ENCODE results near the gene TSC22D3. TPM values are rescaled to one million over a fixed set of nuclear protein-coding genes. Genes with fewer than 3 reads are reported as not detected.
"Not testable (repeated sequence)": the region's sequence is repeated elsewhere in the genome, so short reads cannot be mapped to it uniquely, and the experiment has no call there.

Gene TSC22D3
- total and polyA plus RNA-seq, 2 experiments from 2014 or later = 35.9 to 49.0 TPM

DNA sequence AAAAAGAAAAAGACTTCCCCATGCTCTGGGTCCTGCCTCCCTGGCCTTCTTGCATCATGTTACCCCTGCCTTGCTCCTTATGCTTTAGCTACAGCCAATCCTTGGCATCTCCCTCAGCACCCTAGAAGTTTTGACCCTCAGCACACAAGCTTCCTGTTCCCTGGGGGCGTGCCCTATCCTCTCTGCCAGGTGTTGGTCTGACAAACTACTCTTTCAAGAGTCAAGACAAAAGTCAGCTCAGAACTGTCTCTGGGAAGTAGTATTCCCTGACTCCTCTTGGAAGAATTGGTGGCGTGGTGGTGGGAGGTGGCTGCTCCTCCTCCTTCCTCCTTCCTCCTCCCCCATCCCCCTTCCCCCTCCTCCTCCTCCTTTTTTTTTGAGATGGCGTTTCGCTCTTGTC, 106.3 kb downstream of the TSC22D3 start:
- Histone ChIP-seq H3K36me3 (ENCODE audit: low read depth) (no peaks in the 10 kb centered on the region), H3K4me3 (no peak overlapping the region), H3K9me3 (ENCODE audit: low read depth) (no peaks in the 10 kb centered on the region), H3K79me2 (ENCODE audit: insufficient read depth) (no peaks in the 10 kb centered on the region), H2AFZ (no peak overlapping the region), H3K27ac (no peak overlapping the region), H4K20me1 (ENCODE audit: insufficient read depth) (no peaks in the 10 kb centered on the region), H3K4me2 (ENCODE audit: unreplicated experiment) (no peak overlapping the region), H3K4me1 (ENCODE audit: insufficient read depth) (peaks cover 11% of the 10 kb centered on the region), H3K27me3 (replicated peaks; ENCODE audit: insufficient read depth) (no peaks in the 10 kb centered on the region), H3K9me2 (ENCODE audit: insufficient read depth) (no peaks in the 10 kb centered on the region), H3K9ac (no peak overlapping the region), H3F3A (ENCODE audit: insufficient read depth) (no peaks in the 10 kb centered on the region)
- TF ChIP-seq EZH2phosphoT487 (IDR thresholded peaks at IDR 0.05; ENCODE audit: insufficient read depth, low read depth) (no peak), EZH2 (IDR thresholded peaks at IDR 0.05; ENCODE audit: insufficient read depth, poor library complexity, severe bottlenecking) (no peak)
- in situ Hi-C loops (cut with MboI) = loop anchor here (10.0 to 25.0 kb wide), 3 partner anchors 46 to 218 kb away; no protein-coding TSS in a partner anchor
- DNase-seq = no peak
- 0 to 60% methylated on average over 1 to 4 of the region's 4 CpGs for WGBS, 2 experiments (ENCODE audit: low coverage in 1 of 2, low lambda C conversion rate in 2 of 2, missing lambda C conversion rate in 2 of 2)

DNA sequence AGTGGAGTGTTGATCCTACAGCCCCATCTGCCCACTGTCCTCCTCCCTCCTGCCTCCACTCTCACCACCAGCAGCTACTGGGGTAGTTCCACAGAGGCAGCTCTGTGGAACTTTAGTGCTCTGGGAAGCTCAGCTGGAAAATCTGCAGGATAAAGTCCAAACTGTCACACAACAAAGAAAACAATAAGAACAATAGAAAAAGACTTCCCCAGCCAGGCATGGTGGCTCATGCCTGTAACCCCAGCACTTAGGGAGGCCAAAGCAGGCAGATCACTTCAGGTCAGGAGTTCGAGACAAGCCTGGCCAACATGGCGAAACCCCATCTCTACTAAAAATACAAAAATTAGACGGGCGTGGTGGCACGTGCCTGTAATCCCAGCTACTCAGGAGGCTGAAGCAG, 106.9 kb downstream of the TSC22D3 start:
- not testable (repeated sequence) for H3K27ac ChIP-seq; H3F3A ChIP-seq (ENCODE audit: insufficient read depth); H3K4me1 ChIP-seq (ENCODE audit: insufficient read depth); H3K36me3 ChIP-seq (ENCODE audit: low read depth); H3K9me3 ChIP-seq (ENCODE audit: low read depth); H4K20me1 ChIP-seq (ENCODE audit: insufficient read depth); H3K9ac ChIP-seq; DNase-seq; H3K9me2 ChIP-seq (ENCODE audit: insufficient read depth); H3K4me2 ChIP-seq (ENCODE audit: unreplicated experiment); H3K27me3 ChIP-seq (replicated peaks; ENCODE audit: insufficient read depth); H2AFZ ChIP-seq; H3K79me2 ChIP-seq (ENCODE audit: insufficient read depth); H3K4me3 ChIP-seq
- in situ Hi-C loops (cut with MboI) = loop anchor here (10.0 to 25.0 kb wide), 3 partner anchors 46 to 219 kb away; no protein-coding TSS in a partner anchor
- WGBS, 2 experiments (ENCODE audit: low coverage in 1 of 2, low lambda C conversion rate in 2 of 2, missing lambda C conversion rate in 2 of 2) = 61 to 71% methylated on average over 4 to 5 of the region's 5 CpGs

DNA sequence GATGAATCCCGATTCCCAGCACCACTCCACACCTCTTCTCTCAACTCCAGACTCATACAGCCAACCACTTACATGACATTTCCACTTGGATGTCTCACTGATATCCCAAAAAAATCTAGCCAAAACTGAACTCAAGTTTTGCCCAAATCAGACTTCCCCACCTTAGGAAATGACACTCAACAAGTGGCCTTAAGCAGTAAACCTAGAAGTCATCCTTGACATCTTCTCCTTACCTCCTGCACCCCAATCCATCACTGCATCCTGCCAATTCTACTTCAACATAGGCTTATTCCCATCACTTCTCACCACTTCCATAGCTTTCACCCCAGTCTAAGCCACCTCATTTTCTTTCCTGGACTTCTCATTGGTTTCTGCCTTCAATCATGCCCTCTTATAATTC, 108.2 kb downstream of the TSC22D3 start:
- no peak for DNase-seq
- H4K20me1 ChIP-seq (ENCODE audit: insufficient read depth) = no peaks in the 10 kb centered on the region
- H3K9me2 ChIP-seq (ENCODE audit: insufficient read depth) = no peaks in the 10 kb centered on the region
- H3K4me2 ChIP-seq (ENCODE audit: unreplicated experiment) = no peak overlapping the region
- no peaks in the 10 kb centered on the region for H3K4me1 ChIP-seq (ENCODE audit: insufficient read depth)
- no peak overlapping the region for H3K4me3 ChIP-seq
- no peaks in the 10 kb centered on the region for H3F3A ChIP-seq (ENCODE audit: insufficient read depth)
- no peak for TF ChIP-seq EZH2 (IDR thresholded peaks at IDR 0.05; ENCODE audit: insufficient read depth, poor library complexity, severe bottlenecking)
- no peak for TF ChIP-seq EZH2phosphoT487 (IDR thresholded peaks at IDR 0.05; ENCODE audit: insufficient read depth, low read depth)
- H3K9ac ChIP-seq = no peak overlapping the region
- no peaks in the 10 kb centered on the region for H3K27me3 ChIP-seq (replicated peaks; ENCODE audit: insufficient read depth)
- H3K9me3 ChIP-seq (ENCODE audit: low read depth) = no peaks in the 10 kb centered on the region
- 86 to 90% methylated on average over 1 of the region's 1 CpG for WGBS, 2 experiments (ENCODE audit: low coverage in 1 of 2, low lambda C conversion rate in 2 of 2, missing lambda C conversion rate in 2 of 2)
- in situ Hi-C loops (cut with MboI) = loop anchor here (10.0 to 25.0 kb wide), 3 partner anchors 47 to 220 kb away; no protein-coding TSS in a partner anchor
- H2AFZ ChIP-seq = no peak overlapping the region
- no peaks in the 10 kb centered on the region for H3K79me2 ChIP-seq (ENCODE audit: insufficient read depth)
- H3K36me3 ChIP-seq (ENCODE audit: low read depth) = no peaks in the 10 kb centered on the region
- H3K27ac ChIP-seq = no peak overlapping the region

DNA sequence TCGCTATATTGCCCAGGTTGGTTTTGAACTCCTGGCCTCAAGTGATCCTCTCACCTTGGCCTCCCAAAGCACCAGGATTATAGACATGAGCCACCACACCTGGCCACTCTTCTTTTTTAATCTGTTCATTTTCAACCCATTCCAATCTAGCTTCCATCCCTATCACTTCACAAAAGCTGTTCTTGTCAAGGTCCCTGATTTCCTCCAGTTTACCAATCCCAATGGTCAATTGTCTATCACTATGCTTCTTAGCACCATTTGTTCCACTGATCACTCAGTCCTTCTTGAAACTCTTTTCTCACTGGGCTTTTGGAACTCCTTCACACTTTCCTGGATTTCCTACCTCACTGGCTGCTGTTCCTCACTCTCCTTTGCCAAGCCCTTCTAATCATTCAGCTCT, 108.7 kb downstream of the TSC22D3 start:
- Histone ChIP-seq H3K9me2 (ENCODE audit: insufficient read depth) (no peaks in the 10 kb centered on the region), H3K9ac (no peak overlapping the region), H3K4me3 (no peak overlapping the region), H3K79me2 (ENCODE audit: insufficient read depth) (no peaks in the 10 kb centered on the region), H3K4me2 (ENCODE audit: unreplicated experiment) (no peak overlapping the region), H3K27me3 (replicated peaks; ENCODE audit: insufficient read depth) (no peaks in the 10 kb centered on the region), H3K36me3 (ENCODE audit: low read depth) (no peaks in the 10 kb centered on the region), H3F3A (ENCODE audit: insufficient read depth) (no peaks in the 10 kb centered on the region), H3K9me3 (ENCODE audit: low read depth) (no peaks in the 10 kb centered on the region), H4K20me1 (ENCODE audit: insufficient read depth) (no peaks in the 10 kb centered on the region), H2AFZ (no peak overlapping the region), H3K4me1 (ENCODE audit: insufficient read depth) (no peaks in the 10 kb centered on the region), H3K27ac (no peak overlapping the region)
- in situ Hi-C loops (cut with MboI) = loop anchor here (10.0 to 25.0 kb wide), 3 partner anchors 48 to 220 kb away; no protein-coding TSS in a partner anchor
- WGBS, 2 experiments (ENCODE audit: low coverage in 1 of 2, low lambda C conversion rate in 2 of 2, missing lambda C conversion rate in 2 of 2) = 82 to 89% methylated on average over 1 of the region's 1 CpG
- DNase-seq = no peak
- TF ChIP-seq EZH2phosphoT487 (IDR thresholded peaks at IDR 0.05; ENCODE audit: insufficient read depth, low read depth) (no peak), EZH2 (IDR thresholded peaks at IDR 0.05; ENCODE audit: insufficient read depth, poor library complexity, severe bottlenecking) (no peak)

Other genes with a start within 250 kb of the TSC22D3 start
- gene PRPS1, start 147.3 kb downstream of the TSC22D3 start, total RNA-seq (2014; rRNA removed; shearing (Covaris generic)) = 76.7 and 96.9 TPM in 2 replicates
- gene PRPS1, start 147.3 kb downstream of the TSC22D3 start, polyA plus RNA-seq (2016; fragmentation: Nextera tagmentation; extraction: Ambion mirVana) = 87.7 and 92.1 TPM in 2 replicates
- not detected in 2 replicates for gene NCBP2L, start 1.9 kb upstream of the TSC22D3 start, total RNA-seq (2014; rRNA removed; shearing (Covaris generic))
- not detected in 2 replicates for gene NCBP2L, start 1.9 kb upstream of the TSC22D3 start, polyA plus RNA-seq (2016; fragmentation: Nextera tagmentation; extraction: Ambion mirVana)
- 8.9 and 16.1 TPM in 2 replicates for gene MID2, start 50.1 kb upstream of the TSC22D3 start, total RNA-seq (2014; rRNA removed; shearing (Covaris generic))
- 5.4 and 5.7 TPM in 2 replicates for gene MID2, start 50.1 kb upstream of the TSC22D3 start, polyA plus RNA-seq (2016; fragmentation: Nextera tagmentation; extraction: Ambion mirVana)
- gene TEX13B, start 206.6 kb upstream of the TSC22D3 start, total RNA-seq (2014; rRNA removed; shearing (Covaris generic)) = not detected in 2 replicates
- not detected in 2 replicates for gene TEX13B, start 206.6 kb upstream of the TSC22D3 start, polyA plus RNA-seq (2016; fragmentation: Nextera tagmentation; extraction: Ambion mirVana)